HG03097 (cell line): Measurements from ENCODE around the gene ROR2.

Experiments used
- ATAC-seq: cut with Tn5 transposase; IDR thresholded peaks from one replicate; pipeline ENCODE4 v1.9.1; 2021; ENCODE audit not compliant: unreplicated experiment, low FRiP score

The ROR2 gene

GRCh38 chr9:91698266-91698665 lies 251.8 kb downstream of the ROR2 start:
- no peak for ATAC-seq

- no peak for ATAC-seq
Measured at GRCh38 chr9:91697201-91697600, 252.8 kb downstream of the ROR2 start.

- no peak for ATAC-seq
Measured at GRCh38 chr9:91694081-91694870, 255.8 kb downstream of the ROR2 start.

- ATAC-seq, result no peak
Measured at GRCh38 chr9:91693226-91693625, 256.8 kb downstream of the ROR2 start.

GRCh38 chr9:91690540-91691249 lies 259.3 kb downstream of the ROR2 start:
- ATAC-seq, result no peak

DNA sequence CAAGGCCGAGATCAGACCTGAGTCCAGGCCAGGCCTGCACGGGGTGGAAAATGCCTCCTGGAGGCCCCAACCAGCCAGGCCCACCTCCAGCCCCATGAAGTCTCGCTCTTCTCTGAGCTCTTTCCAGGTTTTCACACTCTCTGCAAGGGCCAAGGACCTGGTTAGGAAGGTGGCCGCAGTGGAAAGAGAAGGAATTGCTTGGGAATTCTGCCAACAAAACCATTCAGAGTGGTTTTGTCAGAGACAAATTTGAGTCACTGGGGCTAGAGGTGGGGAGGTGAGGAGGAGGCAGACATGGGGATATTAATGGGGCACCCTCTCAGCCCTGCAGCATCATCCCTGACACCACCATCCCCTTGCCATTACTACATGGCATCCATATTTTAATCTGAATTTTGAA lies 261.0 kb downstream of the ROR2 start:
- no peak for ATAC-seq

- ATAC-seq, result no peak
Measured at GRCh38 chr9:91683269-91683668, 266.8 kb downstream of the ROR2 start.

GRCh38 chr9:91682806-91683205 lies 267.2 kb downstream of the ROR2 start:
- no peak for ATAC-seq

DNA sequence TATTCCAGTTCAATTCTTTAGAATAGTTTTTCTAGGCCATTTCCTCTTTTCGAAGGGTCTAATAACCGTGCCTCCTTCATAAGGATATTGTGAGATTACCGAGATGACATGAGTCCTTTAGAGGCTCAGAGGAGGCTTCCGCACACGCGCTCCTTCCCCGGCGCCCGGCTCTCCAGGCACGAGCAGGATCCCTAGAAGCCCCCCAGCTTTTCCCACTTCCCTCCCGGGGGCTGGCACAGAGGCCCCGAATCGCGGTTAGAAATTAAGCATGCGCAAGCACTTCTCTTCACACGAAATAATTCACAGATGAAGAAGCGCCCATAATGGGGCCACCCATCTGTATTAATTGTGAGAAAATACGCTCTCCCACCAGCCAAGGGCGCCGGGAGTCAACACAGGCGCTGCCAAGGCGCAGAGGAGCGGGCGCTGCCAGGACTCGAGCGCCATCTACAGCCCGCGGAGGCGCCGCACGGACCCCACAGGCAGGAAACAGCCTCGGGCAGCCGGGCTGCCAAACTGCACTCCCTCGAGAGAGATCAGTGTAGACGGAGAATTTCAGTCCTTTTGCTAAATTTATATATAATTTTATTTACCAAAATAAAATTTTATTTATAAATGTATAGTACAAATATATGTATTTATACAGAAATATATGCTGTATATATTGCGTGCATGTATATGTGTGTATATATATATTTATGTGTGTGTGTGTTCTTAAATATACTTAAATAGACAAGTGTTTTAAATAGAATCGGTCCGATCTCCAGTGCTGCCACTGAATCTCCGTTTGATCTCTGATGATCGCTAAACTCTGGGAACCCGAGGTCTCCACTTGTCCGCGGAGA lies 268.3 kb downstream of the ROR2 start:
- no peak for ATAC-seq

- ATAC-seq, result no peak
Measured at GRCh38 chr9:91680998-91681397, 269.0 kb downstream of the ROR2 start.

DNA sequence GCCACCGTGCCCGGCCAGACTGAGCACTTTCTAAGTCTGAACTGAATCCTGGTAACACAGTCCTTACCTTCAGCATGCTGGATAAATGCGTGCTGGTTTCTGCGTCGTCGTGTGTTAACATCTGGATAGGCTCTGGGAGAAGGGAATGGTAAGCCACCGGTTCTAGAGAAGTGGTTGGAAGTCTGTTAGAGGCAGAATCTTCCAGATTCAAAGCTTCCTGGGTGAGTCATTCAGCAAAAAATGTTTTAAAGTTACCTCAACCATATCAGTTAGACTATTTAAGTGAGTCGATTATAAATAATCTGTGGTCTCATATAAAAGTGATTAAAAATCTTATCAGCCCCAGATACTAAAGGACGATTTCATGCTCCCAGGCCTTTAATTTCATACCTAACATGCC lies 269.9 kb downstream of the ROR2 start:
- ATAC-seq, result no peak

GRCh38 chr9:91678807-91679580 lies 271.0 kb downstream of the ROR2 start:
- ATAC-seq, result no peak

DNA sequence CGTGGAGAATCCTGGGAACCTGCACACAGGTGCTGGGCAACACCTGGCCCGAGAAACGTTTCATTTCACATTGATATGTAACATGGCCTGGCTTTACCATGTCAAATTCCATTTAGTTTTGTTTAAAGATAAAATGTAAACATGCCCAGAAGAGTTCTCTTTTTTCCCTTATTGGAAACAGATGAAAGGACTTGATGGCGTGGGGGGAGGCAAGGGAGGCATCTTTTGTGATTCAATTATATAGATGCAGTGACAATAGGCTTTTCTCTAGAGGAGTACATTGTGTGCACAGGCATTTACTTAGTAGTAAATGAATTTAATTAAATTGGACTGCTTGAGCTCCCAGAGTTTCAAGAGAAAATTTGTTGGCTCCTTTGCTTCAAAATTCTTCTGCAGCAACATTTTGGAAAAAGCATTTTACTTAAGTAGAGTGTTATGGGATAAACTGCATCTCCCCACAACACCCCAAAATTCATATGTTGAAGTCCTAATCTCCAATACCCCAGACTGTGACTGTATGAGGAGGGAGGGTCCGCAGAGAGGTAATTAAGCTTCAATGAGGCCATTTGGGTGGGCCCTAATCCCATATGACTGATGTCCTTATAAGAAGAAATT lies 272.1 kb downstream of the ROR2 start:
- no peak for ATAC-seq

GRCh38 chr9:91677331-91677730 lies 272.7 kb downstream of the ROR2 start:
- ATAC-seq, result no peak

DNA sequence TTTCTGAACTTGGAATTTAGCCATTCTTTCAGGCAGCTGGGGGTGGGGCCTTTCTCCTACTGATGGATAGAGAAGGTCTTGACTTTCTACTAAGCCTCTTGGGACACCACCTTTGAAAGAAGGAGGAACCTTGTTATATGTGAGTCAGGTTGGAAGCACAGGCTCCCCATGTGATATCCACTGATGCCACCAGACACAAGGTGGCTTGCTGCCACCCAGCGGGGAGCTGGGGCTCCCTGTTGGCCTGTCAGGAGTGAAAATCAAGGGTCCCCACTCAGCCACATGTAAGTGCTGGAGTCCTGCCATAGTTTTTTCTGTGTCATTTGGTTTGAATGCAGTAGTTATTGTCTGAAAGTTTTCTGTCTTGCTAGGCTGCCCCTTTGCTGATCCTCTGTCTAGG lies 274.0 kb downstream of the ROR2 start:
- ATAC-seq, result no peak

GRCh38 chr9:91664663-91665062 lies 285.4 kb downstream of the ROR2 start:
- no peak for ATAC-seq

- no peak for ATAC-seq
Measured at GRCh38 chr9:91663858-91664257, 286.2 kb downstream of the ROR2 start.

- no peak for ATAC-seq
Measured at GRCh38 chr9:91661451-91661850, 288.6 kb downstream of the ROR2 start.

DNA sequence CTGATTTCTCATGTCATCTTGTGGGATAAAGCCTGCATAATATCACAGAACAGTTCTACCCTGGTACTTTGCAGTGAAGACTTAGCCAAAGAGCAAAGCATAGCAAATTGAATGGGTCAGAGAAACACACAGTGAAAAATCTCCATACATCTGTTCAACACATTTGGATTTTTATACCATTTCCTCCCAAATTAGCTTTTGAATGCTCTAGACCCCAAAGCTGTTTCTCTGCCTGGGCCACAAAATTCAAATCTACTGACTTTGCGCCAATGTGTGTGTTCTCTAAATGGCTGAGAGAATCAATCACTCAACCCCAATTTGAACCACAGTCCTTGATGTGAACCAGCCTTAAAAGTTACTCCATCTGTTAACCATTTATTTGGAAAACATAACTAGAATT lies 289.5 kb downstream of the ROR2 start:
- no peak for ATAC-seq
